ENCODE measurements around the gene LMAN2L. TPM values are rescaled to one million over a fixed set of nuclear protein-coding genes. Genes with fewer than 3 reads are reported as not detected.

The LMAN2L gene
- total and polyA plus RNA-seq, 2 of the 8 experiments (the other 6 are each of a cell fraction or from before 2014, with no cell fraction given) = 14.3 to 17.6 TPM

DNA sequence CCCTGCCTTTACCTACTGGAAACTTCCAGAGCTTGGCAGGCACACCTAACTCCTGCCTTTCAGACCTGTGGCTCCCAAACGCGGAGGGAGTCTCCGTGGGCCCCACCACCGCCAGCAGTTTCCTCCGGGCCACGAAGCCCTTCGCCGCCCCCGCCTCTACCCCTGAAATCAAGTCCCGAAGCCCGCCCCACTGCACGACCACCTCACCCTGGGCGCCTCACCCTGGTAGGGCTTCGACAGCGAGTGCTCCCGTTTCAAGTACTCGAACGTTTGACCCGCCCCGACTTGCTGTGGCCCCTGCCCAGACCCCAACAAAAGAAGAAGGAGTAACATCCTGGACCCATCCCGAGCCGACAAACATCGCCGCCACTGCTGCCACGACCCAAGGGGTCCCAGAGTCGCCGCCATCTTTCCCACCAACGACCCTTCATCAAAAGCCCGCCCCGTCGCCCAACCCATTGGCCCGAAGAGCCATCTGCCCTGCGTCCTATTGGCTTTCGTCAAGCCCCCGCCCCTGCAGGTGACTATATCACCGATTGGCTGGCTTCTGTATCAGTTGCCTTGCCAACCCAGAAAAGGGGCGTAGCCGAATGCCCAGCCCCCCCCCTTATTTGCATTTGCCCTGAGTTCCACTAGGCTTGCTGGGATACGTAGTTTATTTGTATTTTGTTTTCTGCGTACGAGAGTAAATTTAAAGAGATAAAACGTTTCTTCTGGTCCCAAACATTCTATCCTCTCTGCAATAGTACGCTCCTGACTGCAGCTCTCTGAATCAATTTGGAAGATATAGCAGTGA is at the start of gene LMAN2L (continued):
- peak; percentile 47 to 68; a peak in 1 of 4 replicates for TF ChIP-seq SIN3A (conservative IDR thresholded peaks at IDR 0.05 in 1 of 2, IDR thresholded peaks at IDR 0.05 in 1 of 2; ENCODE audit: low read depth in 1 of 2, low read length in 2 of 2)
- TF ChIP-seq CHD2 (IDR thresholded peaks at IDR 0.05; ENCODE audit: low read length) = peak; percentile 76
- TF ChIP-seq, protein P1, sequence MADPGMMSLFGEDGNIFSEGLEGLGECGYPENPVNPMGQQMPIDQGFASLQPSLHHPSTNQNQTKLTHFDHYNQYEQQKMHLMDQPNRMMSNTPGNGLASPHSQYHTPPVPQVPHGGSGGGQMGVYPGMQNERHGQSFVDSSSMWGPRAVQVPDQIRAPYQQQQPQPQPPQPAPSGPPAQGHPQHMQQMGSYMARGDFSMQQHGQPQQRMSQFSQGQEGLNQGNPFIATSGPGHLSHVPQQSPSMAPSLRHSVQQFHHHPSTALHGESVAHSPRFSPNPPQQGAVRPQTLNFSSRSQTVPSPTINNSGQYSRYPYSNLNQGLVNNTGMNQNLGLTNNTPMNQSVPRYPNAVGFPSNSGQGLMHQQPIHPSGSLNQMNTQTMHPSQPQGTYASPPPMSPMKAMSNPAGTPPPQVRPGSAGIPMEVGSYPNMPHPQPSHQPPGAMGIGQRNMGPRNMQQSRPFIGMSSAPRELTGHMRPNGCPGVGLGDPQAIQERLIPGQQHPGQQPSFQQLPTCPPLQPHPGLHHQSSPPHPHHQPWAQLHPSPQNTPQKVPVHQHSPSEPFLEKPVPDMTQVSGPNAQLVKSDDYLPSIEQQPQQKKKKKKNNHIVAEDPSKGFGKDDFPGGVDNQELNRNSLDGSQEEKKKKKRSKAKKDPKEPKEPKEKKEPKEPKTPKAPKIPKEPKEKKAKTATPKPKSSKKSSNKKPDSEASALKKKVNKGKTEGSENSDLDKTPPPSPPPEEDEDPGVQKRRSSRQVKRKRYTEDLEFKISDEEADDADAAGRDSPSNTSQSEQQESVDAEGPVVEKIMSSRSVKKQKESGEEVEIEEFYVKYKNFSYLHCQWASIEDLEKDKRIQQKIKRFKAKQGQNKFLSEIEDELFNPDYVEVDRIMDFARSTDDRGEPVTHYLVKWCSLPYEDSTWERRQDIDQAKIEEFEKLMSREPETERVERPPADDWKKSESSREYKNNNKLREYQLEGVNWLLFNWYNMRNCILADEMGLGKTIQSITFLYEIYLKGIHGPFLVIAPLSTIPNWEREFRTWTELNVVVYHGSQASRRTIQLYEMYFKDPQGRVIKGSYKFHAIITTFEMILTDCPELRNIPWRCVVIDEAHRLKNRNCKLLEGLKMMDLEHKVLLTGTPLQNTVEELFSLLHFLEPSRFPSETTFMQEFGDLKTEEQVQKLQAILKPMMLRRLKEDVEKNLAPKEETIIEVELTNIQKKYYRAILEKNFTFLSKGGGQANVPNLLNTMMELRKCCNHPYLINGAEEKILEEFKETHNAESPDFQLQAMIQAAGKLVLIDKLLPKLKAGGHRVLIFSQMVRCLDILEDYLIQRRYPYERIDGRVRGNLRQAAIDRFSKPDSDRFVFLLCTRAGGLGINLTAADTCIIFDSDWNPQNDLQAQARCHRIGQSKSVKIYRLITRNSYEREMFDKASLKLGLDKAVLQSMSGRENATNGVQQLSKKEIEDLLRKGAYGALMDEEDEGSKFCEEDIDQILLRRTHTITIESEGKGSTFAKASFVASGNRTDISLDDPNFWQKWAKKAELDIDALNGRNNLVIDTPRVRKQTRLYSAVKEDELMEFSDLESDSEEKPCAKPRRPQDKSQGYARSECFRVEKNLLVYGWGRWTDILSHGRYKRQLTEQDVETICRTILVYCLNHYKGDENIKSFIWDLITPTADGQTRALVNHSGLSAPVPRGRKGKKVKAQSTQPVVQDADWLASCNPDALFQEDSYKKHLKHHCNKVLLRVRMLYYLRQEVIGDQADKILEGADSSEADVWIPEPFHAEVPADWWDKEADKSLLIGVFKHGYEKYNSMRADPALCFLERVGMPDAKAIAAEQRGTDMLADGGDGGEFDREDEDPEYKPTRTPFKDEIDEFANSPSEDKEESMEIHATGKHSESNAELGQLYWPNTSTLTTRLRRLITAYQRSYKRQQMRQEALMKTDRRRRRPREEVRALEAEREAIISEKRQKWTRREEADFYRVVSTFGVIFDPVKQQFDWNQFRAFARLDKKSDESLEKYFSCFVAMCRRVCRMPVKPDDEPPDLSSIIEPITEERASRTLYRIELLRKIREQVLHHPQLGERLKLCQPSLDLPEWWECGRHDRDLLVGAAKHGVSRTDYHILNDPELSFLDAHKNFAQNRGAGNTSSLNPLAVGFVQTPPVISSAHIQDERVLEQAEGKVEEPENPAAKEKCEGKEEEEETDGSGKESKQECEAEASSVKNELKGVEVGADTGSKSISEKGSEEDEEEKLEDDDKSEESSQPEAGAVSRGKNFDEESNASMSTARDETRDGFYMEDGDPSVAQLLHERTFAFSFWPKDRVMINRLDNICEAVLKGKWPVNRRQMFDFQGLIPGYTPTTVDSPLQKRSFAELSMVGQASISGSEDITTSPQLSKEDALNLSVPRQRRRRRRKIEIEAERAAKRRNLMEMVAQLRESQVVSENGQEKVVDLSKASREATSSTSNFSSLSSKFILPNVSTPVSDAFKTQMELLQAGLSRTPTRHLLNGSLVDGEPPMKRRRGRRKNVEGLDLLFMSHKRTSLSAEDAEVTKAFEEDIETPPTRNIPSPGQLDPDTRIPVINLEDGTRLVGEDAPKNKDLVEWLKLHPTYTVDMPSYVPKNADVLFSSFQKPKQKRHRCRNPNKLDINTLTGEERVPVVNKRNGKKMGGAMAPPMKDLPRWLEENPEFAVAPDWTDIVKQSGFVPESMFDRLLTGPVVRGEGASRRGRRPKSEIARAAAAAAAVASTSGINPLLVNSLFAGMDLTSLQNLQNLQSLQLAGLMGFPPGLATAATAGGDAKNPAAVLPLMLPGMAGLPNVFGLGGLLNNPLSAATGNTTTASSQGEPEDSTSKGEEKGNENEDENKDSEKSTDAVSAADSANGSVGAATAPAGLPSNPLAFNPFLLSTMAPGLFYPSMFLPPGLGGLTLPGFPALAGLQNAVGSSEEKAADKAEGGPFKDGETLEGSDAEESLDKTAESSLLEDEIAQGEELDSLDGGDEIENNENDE (IDR thresholded peaks at IDR 0.05; ENCODE audit: insufficient replicate concordance, low read length) = no peak
- TF ChIP-seq JUND (IDR thresholded peaks at IDR 0.05; ENCODE audit: low read length) = peak; percentile 36; the same call in 1 of the 2 replicates
- TF ChIP-seq KDM5A (IDR thresholded peaks at IDR 0.05; ENCODE audit: low read length) = peak; percentile 87

All from H1 (cell line).